Small intestine (tissue), 7 donors: ENCODE results near the gene TAS2R60. TPM values are rescaled to one million over a fixed set of nuclear protein-coding genes. Genes with fewer than 3 reads are reported as not detected.

Experiments used
- DNase-seq, 2 donors: peaks; one replicate each; pipeline versions ENCODE4 v3.0.0 to v3.0.0-alpha.2; 2013
- FAIRE-seq: peaks from 2 replicates; lab custom pipeline; 2012; peaks lifted over from hg19 to GRCh38; lab: Jason Lieb, UNC
- H3K27ac ChIP-seq, 3 donors: one replicate each; pipeline ENCODE4 v1.5.1; 2013; ENCODE audit warnings: low read length in 2 of 3, mild to moderate bottlenecking in 2 of 3, control low read depth in 1 of 3, inconsistent platforms in 1 of 3, low read depth in 1 of 3, moderate library complexity in 1 of 3
- H3K27me3 ChIP-seq, 3 donors: one replicate each; pipeline ENCODE4 v1.6.1; 2013; ENCODE audit warnings: low read length in 3 of 3, inconsistent platforms in 1 of 3; ENCODE audit not compliant: control insufficient read depth in 3 of 3, insufficient read depth in 3 of 3
- H3K36me3 ChIP-seq, 3 donors: one replicate each; pipeline ENCODE4 v1.6.1; 2013; ENCODE audit warnings: low read length in 3 of 3, inconsistent platforms in 1 of 3, low read depth in 1 of 3, mild to moderate bottlenecking in 1 of 3, moderate library complexity in 1 of 3; ENCODE audit not compliant: control insufficient read depth in 3 of 3, insufficient read depth in 2 of 3
- H3K4me1 ChIP-seq, 3 donors: one replicate each; pipeline ENCODE4 v1.6.1; 2013; ENCODE audit warnings: low read length in 2 of 3, inconsistent platforms in 1 of 3, low read depth in 1 of 3, mild to moderate bottlenecking in 1 of 3, moderate library complexity in 1 of 3; ENCODE audit not compliant: control insufficient read depth in 3 of 3, insufficient read depth in 2 of 3
- H3K4me3 ChIP-seq, 3 donors: one replicate each; pipeline ENCODE4 v1.5.1; 2013; ENCODE audit warnings: low read length in 3 of 3, control low read depth in 1 of 3, inconsistent platforms in 1 of 3, low read depth in 1 of 3, mild to moderate bottlenecking in 1 of 3, moderate library complexity in 1 of 3
- H3K9me3 ChIP-seq, 2 donors: one replicate each; pipeline ENCODE4 v1.6.1; 2013; ENCODE audit warnings: low read depth in 1 of 2, low read length in 1 of 2; ENCODE audit not compliant: control insufficient read depth in 2 of 2, insufficient read depth in 1 of 2
- WGBS, 3 donors: extraction: QIAGEN DNeasy Blood & Tissue Kit; methylation state at CpG; one replicate each; pipeline ENCODE4 v1.1.7; 2013; 5-methylcytosine and 5-hydroxymethylcytosine counted together
- polyA plus RNA-seq, 4 donors: library from polyadenylated mRNA; stranded (reverse) in 3 of 4; unstranded in 1 of 4; fragments of 200-250 nt in 3 of 4; fragments of 120-200 nt in 1 of 4; gene quantifications; one replicate each; pipeline versions ENCODE4 v1.2.1 to v1.2.3, GENCODE V29; 2013
- donor health status: healthy with polysubstance abuse.
- donor health status: control.
- donor health status: control.
- donor health status: Bipolar disorder and iron deficiency.
- donor health status: healthy.

TAS2R60 gene
- polyA plus RNA-seq, 4 donors = not detected

- Histone ChIP-seq H3K9me3 (no peaks in the 10 kb centered on the region), H3K4me3 (no peak overlapping the region), H3K36me3 (no peaks in the 10 kb centered on the region), H3K4me1 (peaks cover 0 to 4% (median 0%) of the 10 kb centered on the region in 3 donors), H3K27me3 (no peaks in the 10 kb centered on the region), H3K27ac (no peak overlapping the region)
- DNase-seq (no peak), FAIRE-seq (no peak)
- WGBS, 3 donors = 84 to 87% (median 84%) methylated on average over 10 of the region's 10 CpGs
Observed at GRCh38 chr7:143429770-143430698, 13.2 kb upstream of the TAS2R60 start.

GRCh38 chr7:143431109-143431508, 12.1 kb upstream of the TAS2R60 start:
- no peaks in the 10 kb centered on the region for H3K27me3 ChIP-seq
- no peak for FAIRE-seq
- H3K27ac ChIP-seq = no peak overlapping the region
- WGBS, 3 donors = 45 to 69% (median 48%) methylated on average over 2 of the region's 2 CpGs
- no peak overlapping the region for H3K4me3 ChIP-seq
- no peaks in the 10 kb centered on the region for H3K9me3 ChIP-seq
- H3K36me3 ChIP-seq = no peaks in the 10 kb centered on the region
- DNase-seq = no peak
- peaks cover 0 to 4% (median 0%) of the 10 kb centered on the region in 3 donors for H3K4me1 ChIP-seq

- Histone ChIP-seq H3K9me3 (no peaks in the 10 kb centered on the region), H3K27ac (no peak overlapping the region), H3K27me3 (no peaks in the 10 kb centered on the region), H3K4me1 (no peaks in the 10 kb centered on the region), H3K4me3 (no peak overlapping the region), H3K36me3 (no peaks in the 10 kb centered on the region)
- no peak for DNase-seq
- WGBS, 3 donors = 86 to 93% (median 91%) methylated on average over 4 of the region's 4 CpGs
- FAIRE-seq = no peak
Observed at GRCh38 chr7:143433759-143434158, 9.5 kb upstream of the TAS2R60 start.

GRCh38 chr7:143434660-143435059, 8.6 kb upstream of the TAS2R60 start:
- no peak overlapping the region for H3K4me3 ChIP-seq
- DNase-seq = peak in 1 of 2 donors; percentile 48
- 66 to 74% (median 72%) methylated on average over 9 of the region's 9 CpGs for WGBS, 3 donors
- H3K9me3 ChIP-seq = no peaks in the 10 kb centered on the region
- no peak overlapping the region for H3K27ac ChIP-seq
- no peaks in the 10 kb centered on the region for H3K4me1 ChIP-seq
- H3K27me3 ChIP-seq = no peaks in the 10 kb centered on the region
- no peak for FAIRE-seq
- no peaks in the 10 kb centered on the region for H3K36me3 ChIP-seq

GRCh38 chr7:143435266-143435665, 8.0 kb upstream of the TAS2R60 start:
- Histone ChIP-seq H3K36me3 (no peaks in the 10 kb centered on the region), H3K27ac (no peak overlapping the region), H3K4me1 (no peaks in the 10 kb centered on the region), H3K27me3 (no peaks in the 10 kb centered on the region), H3K9me3 (no peaks in the 10 kb centered on the region), H3K4me3 (no peak overlapping the region)
- no peak for DNase-seq
- no peak for FAIRE-seq
- 89 to 96% (median 93%) methylated on average over 2 of the region's 2 CpGs for WGBS, 3 donors

GRCh38 chr7:143436325-143436946, 6.8 kb upstream of the TAS2R60 start:
- H3K27me3 ChIP-seq = no peaks in the 10 kb centered on the region
- H3K27ac ChIP-seq = no peak overlapping the region
- no peak overlapping the region for H3K4me3 ChIP-seq
- no peaks in the 10 kb centered on the region for H3K36me3 ChIP-seq
- DNase-seq = no peak
- no peaks in the 10 kb centered on the region for H3K9me3 ChIP-seq
- no peaks in the 10 kb centered on the region for H3K4me1 ChIP-seq
- WGBS, 3 donors = 91 to 92% (median 91%) methylated on average over 3 of the region's 3 CpGs
- no peak for FAIRE-seq

GRCh38 chr7:143437578-143437977, 5.7 kb upstream of the TAS2R60 start:
- H3K4me3 ChIP-seq = no peak overlapping the region
- peak in 1 of 2 donors; percentile 12 for DNase-seq

GRCh38 chr7:143439866-143440265, 3.4 kb upstream of the TAS2R60 start:
- Histone ChIP-seq H3K4me1 (no peaks in the 10 kb centered on the region), H3K36me3 (no peaks in the 10 kb centered on the region), H3K27ac (no peak overlapping the region), H3K4me3 (no peak overlapping the region), H3K27me3 (no peaks in the 10 kb centered on the region), H3K9me3 (no peaks in the 10 kb centered on the region)
- DNase-seq (no peak), FAIRE-seq (no peak)
- 84 to 94% (median 90%) methylated on average over 2 of the region's 2 CpGs for WGBS, 3 donors

More at GRCh38 chr7:143437578-143437977, 5.7 kb upstream of the TAS2R60 start:
- 16 to 38% (median 20%) methylated on average over 4 of the region's 4 CpGs for WGBS, 3 donors
- Histone ChIP-seq H3K4me1 (no peaks in the 10 kb centered on the region), H3K9me3 (no peaks in the 10 kb centered on the region), H3K36me3 (no peaks in the 10 kb centered on the region), H3K27me3 (no peaks in the 10 kb centered on the region), H3K27ac (no peak overlapping the region)
- no peak for FAIRE-seq
